Effector memory CD8-positive, alpha-beta T cell (primary cell): ENCODE data around the gene KLHL6.

Experiments
- ATAC-seq: fragments of 150-1000 bp; cut with Tn5 transposase; replicated peaks from 2 replicates; pipeline ENCODE4 v1.10.0; 2021; ENCODE audit warnings: mild to moderate bottlenecking, moderate library complexity
- DNase-seq, 3 experiments: peaks; one replicate each; pipeline ENCODE4 v3.0.0; 2021
- H3K27ac Mint-ChIP-seq, 2 donors: one replicate each; pipeline ENCODE4 v1.8.0; 2022; ENCODE audit warnings: mild to moderate bottlenecking in 2 of 2, mixed read lengths in 2 of 2, moderate library complexity in 2 of 2
- H3K27me3 Mint-ChIP-seq, 2 donors: one replicate each; pipeline ENCODE4 v1.8.0; 2022; ENCODE audit warnings: mixed read lengths in 2 of 2
- H3K36me3 Mint-ChIP-seq: one replicate; pipeline ENCODE4 v1.8.0; 2022; ENCODE audit warnings: mild to moderate bottlenecking, moderate library complexity, mixed read lengths; ENCODE audit not compliant: insufficient read depth
- H3K4me1 Mint-ChIP-seq, 2 donors: one replicate each; pipeline ENCODE4 v1.8.0; 2022; ENCODE audit warnings: low read depth in 2 of 2, mixed read lengths in 2 of 2
- H3K4me3 Mint-ChIP-seq, 2 donors: one replicate each; pipeline ENCODE4 v1.8.0; 2022; ENCODE audit warnings: mild to moderate bottlenecking in 2 of 2, mixed read lengths in 2 of 2, moderate library complexity in 2 of 2
- H3K9me3 Mint-ChIP-seq, 2 donors: one replicate each; pipeline ENCODE4 v1.8.0; 2022; ENCODE audit warnings: mixed read lengths in 2 of 2
- total RNA-seq, 9 experiments: gene quantifications; one replicate each; lab custom pipeline; 2026; lab: John Stamatoyannopoulos, UW

Gene KLHL6
- 37.7 to 237 (median 151) reads per million in 9 experiments for total RNA-seq

GRCh38 chr3:183555541-183556081 is at the start of gene KLHL6:
KLHL6 (minus strand) TSS chr3:183555706; CDS start chr3:183555653, 53 bp downstream.
- DNase-seq (peak; percentile 54 to 62 (median 55)), ATAC-seq (peak; percentile 96)
- H3K4me1 Mint-ChIP-seq, result peaks cover 39 to 44% of the 10 kb centered on the region in 2 donors
- H3K36me3 Mint-ChIP-seq, result no peaks in the 10 kb centered on the region
- peak within 1 kb of the TSS; percentile 93 to 96 for H3K4me3 Mint-ChIP-seq
- H3K9me3 Mint-ChIP-seq, result peaks cover 0 to 1% of the 10 kb centered on the region in 2 donors
- no peaks in the 10 kb centered on the region for H3K27me3 Mint-ChIP-seq
- H3K27ac Mint-ChIP-seq, result peak within 1 kb of the TSS; percentile 95 to 99

DNA sequence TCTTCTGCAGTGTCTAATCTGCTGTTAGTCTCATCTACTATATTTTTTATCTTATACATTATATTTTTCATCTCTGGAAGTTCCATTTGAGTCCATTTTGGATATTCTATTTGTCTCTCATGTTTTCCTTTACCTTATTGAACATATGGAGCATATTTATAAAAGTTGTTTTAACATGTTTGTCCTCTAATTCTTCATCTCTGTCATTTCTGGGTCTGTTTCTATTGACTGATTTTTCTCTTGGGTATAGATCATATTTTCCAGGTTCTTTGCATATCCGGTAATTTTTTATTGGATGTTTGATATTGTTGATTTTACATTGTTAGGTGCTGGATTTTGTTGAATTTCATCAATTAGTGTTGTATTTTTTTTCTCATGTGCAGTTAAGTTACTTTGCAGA is 42.5 kb upstream of the KLHL6 start:
- Mint-ChIP-seq H3K36me3 (no peaks in the 10 kb centered on the region), H3K9me3 (peaks cover 0 to 8% of the 10 kb centered on the region in 2 donors), H3K4me1 (no peaks in the 10 kb centered on the region), H3K27me3 (peaks cover 7 to 9% of the 10 kb centered on the region in 2 donors), H3K27ac (no peak overlapping the region), H3K4me3 (no peak overlapping the region)
- no peak for DNase-seq
- ATAC-seq, result no peak

DNA sequence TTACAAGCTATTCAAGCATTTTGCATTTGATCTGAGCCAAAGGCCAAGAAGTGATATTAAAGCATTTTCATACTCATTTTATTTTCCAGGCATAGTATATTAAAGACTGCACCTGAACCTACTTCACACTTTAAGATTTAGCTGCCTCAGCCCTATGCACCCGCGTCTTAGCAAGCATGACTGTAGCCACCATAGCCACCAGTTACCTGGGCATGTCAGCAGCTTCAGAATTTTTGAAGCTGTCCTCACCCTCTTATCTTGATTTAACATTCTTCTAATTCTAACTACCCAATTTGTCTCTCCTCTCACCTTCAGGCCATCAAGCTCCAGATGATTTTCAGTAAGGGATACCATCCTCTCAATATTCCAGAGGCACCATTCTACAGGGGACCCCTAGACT is 39.1 kb upstream of the KLHL6 start:
- no peaks in the 10 kb centered on the region for H3K36me3 Mint-ChIP-seq
- no peak for DNase-seq
- H3K9me3 Mint-ChIP-seq, result peaks cover 0 to 8% of the 10 kb centered on the region in 2 donors
- no peak for ATAC-seq
- no peak overlapping the region for H3K27ac Mint-ChIP-seq
- H3K4me3 Mint-ChIP-seq, result no peak overlapping the region
- peaks cover 5 to 7% of the 10 kb centered on the region in 2 donors for H3K4me1 Mint-ChIP-seq
- peaks cover 7 to 8% of the 10 kb centered on the region in 2 donors for H3K27me3 Mint-ChIP-seq

DNA sequence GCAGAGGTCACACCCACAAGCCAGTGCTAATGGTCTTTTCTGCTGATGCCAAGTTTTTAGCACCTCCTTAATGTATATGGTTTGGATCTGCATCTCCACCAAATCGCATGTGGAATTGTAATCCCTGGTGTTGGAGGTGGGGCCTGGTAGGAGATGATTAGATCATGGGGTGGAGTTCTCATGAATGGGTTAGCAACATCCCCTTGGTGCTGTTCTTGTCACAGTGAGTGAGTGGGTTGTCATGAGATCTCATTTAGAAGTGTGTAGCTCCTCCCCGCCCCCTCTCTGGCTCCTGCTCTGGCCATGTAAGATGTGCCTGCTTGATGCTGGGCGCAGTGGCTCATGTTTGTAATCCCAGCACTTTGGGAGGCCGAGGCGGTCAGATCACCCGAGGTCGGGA is 37.3 kb upstream of the KLHL6 start:
- Mint-ChIP-seq H3K4me1 (peaks cover 5 to 7% of the 10 kb centered on the region in 2 donors), H3K36me3 (peaks cover 3% of the 10 kb centered on the region), H3K9me3 (no peaks in the 10 kb centered on the region), H3K4me3 (no peak overlapping the region), H3K27me3 (peaks cover 7 to 8% of the 10 kb centered on the region in 2 donors), H3K27ac (no peak overlapping the region)
- no peak for DNase-seq
- ATAC-seq, result no peak

- peaks cover 7 to 8% of the 10 kb centered on the region in 2 donors for H3K27me3 Mint-ChIP-seq
- DNase-seq (no peak), ATAC-seq (peak; percentile 44)
Measured at GRCh38 chr3:183591881-183592521, 36.5 kb upstream of the KLHL6 start.

GRCh38 chr3:183590442-183590841 is 34.9 kb upstream of the KLHL6 start:
- peaks cover 3% of the 10 kb centered on the region for H3K36me3 Mint-ChIP-seq
- no peak for DNase-seq
- H3K4me1 Mint-ChIP-seq, result peaks cover 16 to 21% of the 10 kb centered on the region in 2 donors

More at GRCh38 chr3:183591881-183592521, 36.5 kb upstream of the KLHL6 start:
- Mint-ChIP-seq H3K4me3 (peak overlapping the region in 1 of 2 donors; percentile 49), H3K27ac (peak overlapping the region; percentile 4 to 17), H3K9me3 (no peaks in the 10 kb centered on the region), H3K36me3 (peaks cover 3% of the 10 kb centered on the region), H3K4me1 (peaks cover 10 to 12% of the 10 kb centered on the region in 2 donors)

GRCh38 chr3:183587336-183587735 is 31.8 kb upstream of the KLHL6 start:
- H3K9me3 Mint-ChIP-seq, result no peaks in the 10 kb centered on the region
- H3K27me3 Mint-ChIP-seq, result peaks cover 0 to 8% of the 10 kb centered on the region in 2 donors
- no peak overlapping the region for H3K4me3 Mint-ChIP-seq
- peaks cover 16 to 21% of the 10 kb centered on the region in 2 donors for H3K4me1 Mint-ChIP-seq
- DNase-seq (no peak), ATAC-seq (no peak)
- H3K36me3 Mint-ChIP-seq, result peaks cover 3% of the 10 kb centered on the region
- peak overlapping the region in 1 of 2 donors; percentile 15 for H3K27ac Mint-ChIP-seq

More at GRCh38 chr3:183590442-183590841, 34.9 kb upstream of the KLHL6 start:
- no peak for ATAC-seq
- Mint-ChIP-seq H3K27me3 (peaks cover 7 to 8% of the 10 kb centered on the region in 2 donors), H3K27ac (no peak overlapping the region), H3K9me3 (no peaks in the 10 kb centered on the region), H3K4me3 (no peak overlapping the region)

DNA sequence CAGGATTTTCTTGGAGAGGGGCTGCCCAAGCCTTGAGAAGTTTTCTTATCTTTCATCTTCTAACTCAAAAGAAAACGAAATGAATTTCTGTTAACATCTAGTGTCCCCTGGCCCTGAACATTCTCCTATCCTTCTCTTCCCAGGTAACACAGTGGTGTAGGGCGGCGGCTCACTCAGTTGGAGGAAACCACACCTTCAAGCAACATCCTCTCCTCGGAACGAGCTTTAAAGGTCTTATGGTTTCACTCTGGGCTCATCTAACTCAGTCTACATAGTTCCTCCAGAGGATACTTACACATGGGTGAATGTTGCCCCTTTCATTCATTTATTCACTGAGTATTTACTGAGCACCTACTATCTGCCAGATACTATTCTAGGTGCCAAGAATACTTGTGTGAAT is 31.0 kb upstream of the KLHL6 start:
- H3K36me3 Mint-ChIP-seq, result peaks cover 3% of the 10 kb centered on the region
- no peaks in the 10 kb centered on the region for H3K9me3 Mint-ChIP-seq
- peaks cover 11 to 14% of the 10 kb centered on the region in 2 donors for H3K4me1 Mint-ChIP-seq
- H3K4me3 Mint-ChIP-seq, result no peak overlapping the region
- ATAC-seq (peak; percentile 51), DNase-seq (no peak)
- peaks cover 0 to under 1% of the 10 kb centered on the region in 2 donors for H3K27me3 Mint-ChIP-seq
- H3K27ac Mint-ChIP-seq, result peak overlapping the region; percentile 6 to 15

DNA sequence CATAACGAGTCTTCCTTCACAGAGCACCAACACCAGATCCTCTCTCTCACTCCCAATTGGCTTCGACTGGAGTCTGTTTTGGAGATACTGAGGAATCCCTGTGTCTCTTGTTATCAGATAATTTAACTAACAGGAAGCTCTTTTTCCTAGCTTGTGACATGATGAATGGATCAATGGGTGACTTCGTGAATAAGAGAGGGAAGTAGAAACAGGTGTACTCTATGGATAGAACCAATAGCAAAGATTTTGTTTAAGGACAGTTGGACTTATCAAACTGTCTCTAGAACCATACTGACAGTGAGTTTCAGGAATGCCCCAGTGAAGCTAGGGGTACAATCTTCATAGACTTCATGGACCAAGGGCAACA is 29.4 kb upstream of the KLHL6 start:
- DNase-seq, result no peak
- Mint-ChIP-seq H3K36me3 (peaks cover 3% of the 10 kb centered on the region), H3K27ac (no peak overlapping the region), H3K27me3 (peaks cover 0 to 13% of the 10 kb centered on the region in 2 donors), H3K9me3 (no peaks in the 10 kb centered on the region), H3K4me3 (no peak overlapping the region), H3K4me1 (peaks cover 11 to 14% of the 10 kb centered on the region in 2 donors)
- no peak for ATAC-seq

DNA sequence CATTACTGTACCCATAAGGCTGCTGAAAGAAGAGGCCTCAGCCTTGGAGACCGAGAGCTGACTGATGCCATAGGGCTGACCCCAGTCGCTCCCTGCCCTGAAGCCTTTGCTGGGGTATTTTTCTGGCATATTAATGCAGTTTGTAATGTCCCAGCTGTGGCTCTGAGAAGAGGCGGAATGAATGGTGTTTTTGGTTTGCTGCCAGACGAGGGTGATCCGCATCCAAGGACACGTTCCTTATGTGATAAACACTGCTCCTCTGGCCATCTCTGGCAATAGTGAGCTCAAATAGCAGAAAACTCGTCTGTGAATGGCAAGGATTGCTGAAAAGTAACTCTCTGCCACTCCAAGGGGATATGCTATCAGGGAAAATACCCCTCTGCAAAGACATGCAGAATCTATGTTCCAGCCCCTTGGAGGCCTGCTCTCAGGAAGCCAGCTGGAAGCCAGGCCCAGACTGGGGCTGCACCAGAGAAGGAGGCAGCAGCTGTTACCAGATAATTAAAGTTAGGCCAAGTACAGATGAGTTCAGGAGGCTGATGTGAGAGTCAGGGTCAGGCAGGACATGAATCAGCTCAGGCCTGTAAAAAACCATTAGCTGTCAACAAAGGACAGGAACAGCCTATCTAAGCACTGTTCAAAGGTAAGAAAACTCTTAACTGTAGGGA is 28.9 kb upstream of the KLHL6 start:
- H3K36me3 Mint-ChIP-seq, result peaks cover 3% of the 10 kb centered on the region
- peaks cover 11 to 14% of the 10 kb centered on the region in 2 donors for H3K4me1 Mint-ChIP-seq
- DNase-seq, result no peak
- ATAC-seq, result no peak
- peaks cover 0 to 19% of the 10 kb centered on the region in 2 donors for H3K27me3 Mint-ChIP-seq
- H3K9me3 Mint-ChIP-seq, result no peaks in the 10 kb centered on the region
- H3K27ac Mint-ChIP-seq, result no peak overlapping the region
- no peak overlapping the region for H3K4me3 Mint-ChIP-seq

GRCh38 chr3:183583331-183584245 is 28.1 kb upstream of the KLHL6 start:
- Mint-ChIP-seq H3K4me1 (peaks cover 11 to 15% of the 10 kb centered on the region in 2 donors), H3K27ac (peak overlapping the region in 1 of 2 donors; percentile 18), H3K27me3 (peaks cover 0 to 19% of the 10 kb centered on the region in 2 donors), H3K4me3 (no peak overlapping the region), H3K9me3 (no peaks in the 10 kb centered on the region), H3K36me3 (peaks cover 4% of the 10 kb centered on the region)
- ATAC-seq, result no peak
- DNase-seq, result no peak

- peaks cover 4% of the 10 kb centered on the region for H3K36me3 Mint-ChIP-seq
- H3K4me1 Mint-ChIP-seq, result peaks cover 8 to 20% of the 10 kb centered on the region in 2 donors
- H3K27ac Mint-ChIP-seq, result no peak overlapping the region
- DNase-seq, result no peak
- H3K9me3 Mint-ChIP-seq, result no peaks in the 10 kb centered on the region
- no peak for ATAC-seq
- no peak overlapping the region for H3K4me3 Mint-ChIP-seq
- peaks cover 0 to 29% of the 10 kb centered on the region in 2 donors for H3K27me3 Mint-ChIP-seq
Measured at GRCh38 chr3:183582161-183582560, 26.7 kb upstream of the KLHL6 start.
